NB4 (cell line): ENCODE data around the gene TESPA1.
"Not testable (repeated sequence)": the region's sequence is repeated elsewhere in the genome, so short reads cannot be mapped to it uniquely, and the experiment has no call there.

Source experiments
- DNase-seq: peaks from one replicate; pipeline ENCODE4 v3.0.0; 2010; ENCODE audit warnings: low read depth
- H3K4me3 ChIP-seq: one replicate; pipeline ENCODE4 v1.5.1; 2011; ENCODE audit warnings: mild to moderate bottlenecking, low read depth, low read length, moderate library complexity
- MAX ChIP-seq: IDR thresholded peaks from 2 replicates; pipeline ENCODE4 v1.6.1; 2011; ENCODE audit warnings: low read depth, low read length
- MYC ChIP-seq: IDR thresholded peaks from 2 replicates; pipeline ENCODE4 v1.6.1; 2011; ENCODE audit warnings: low read depth, low read length
- POLR2A ChIP-seq: IDR thresholded peaks from 2 replicates; pipeline ENCODE4 v1.6.1; 2011; ENCODE audit warnings: mild to moderate bottlenecking; ENCODE audit not compliant: insufficient read length; ENCODE audit errors: extremely low read depth
- TF ChIP-seq, protein P1 (sequence below): IDR thresholded peaks from one replicate; pipeline ENCODE4 v1.5.1; 2012; ENCODE audit warnings: low read depth, low read length

TESPA1 gene

DNA sequence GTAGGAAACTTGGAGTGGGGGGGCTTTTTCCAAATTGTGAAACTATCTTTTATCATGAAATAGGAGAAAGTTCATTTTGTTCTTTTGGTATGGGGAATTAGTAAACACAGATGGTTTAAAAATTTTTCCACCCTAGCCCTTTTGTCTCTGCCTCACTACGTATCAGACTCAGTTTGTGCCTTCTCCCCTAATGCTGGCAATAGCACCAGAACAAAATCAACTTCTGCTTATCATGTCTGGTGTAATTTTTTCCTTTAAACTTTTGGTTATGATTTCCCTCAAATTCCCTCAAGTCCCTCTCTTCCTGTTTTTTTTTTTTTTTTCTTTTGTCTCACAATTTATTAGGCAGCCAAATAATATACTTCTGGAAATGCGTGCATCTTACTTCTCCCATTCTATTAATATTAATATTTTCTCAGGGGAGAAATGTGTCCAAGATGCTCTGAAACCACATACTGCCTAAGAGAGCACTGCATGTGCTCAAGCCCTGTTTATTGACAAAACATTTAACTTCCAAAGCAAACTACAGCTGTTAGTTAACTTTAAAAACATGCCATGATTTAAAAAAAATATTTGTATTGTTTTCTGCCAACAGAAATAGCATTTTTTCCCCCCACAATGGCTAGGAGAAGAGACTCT lies 35.4 kb downstream of the TESPA1 start:
- no peak for DNase-seq
- TF ChIP-seq POLR2A (no peak), MYC (no peak), MAX (no peak)
- TF ChIP-seq, protein P1, sequence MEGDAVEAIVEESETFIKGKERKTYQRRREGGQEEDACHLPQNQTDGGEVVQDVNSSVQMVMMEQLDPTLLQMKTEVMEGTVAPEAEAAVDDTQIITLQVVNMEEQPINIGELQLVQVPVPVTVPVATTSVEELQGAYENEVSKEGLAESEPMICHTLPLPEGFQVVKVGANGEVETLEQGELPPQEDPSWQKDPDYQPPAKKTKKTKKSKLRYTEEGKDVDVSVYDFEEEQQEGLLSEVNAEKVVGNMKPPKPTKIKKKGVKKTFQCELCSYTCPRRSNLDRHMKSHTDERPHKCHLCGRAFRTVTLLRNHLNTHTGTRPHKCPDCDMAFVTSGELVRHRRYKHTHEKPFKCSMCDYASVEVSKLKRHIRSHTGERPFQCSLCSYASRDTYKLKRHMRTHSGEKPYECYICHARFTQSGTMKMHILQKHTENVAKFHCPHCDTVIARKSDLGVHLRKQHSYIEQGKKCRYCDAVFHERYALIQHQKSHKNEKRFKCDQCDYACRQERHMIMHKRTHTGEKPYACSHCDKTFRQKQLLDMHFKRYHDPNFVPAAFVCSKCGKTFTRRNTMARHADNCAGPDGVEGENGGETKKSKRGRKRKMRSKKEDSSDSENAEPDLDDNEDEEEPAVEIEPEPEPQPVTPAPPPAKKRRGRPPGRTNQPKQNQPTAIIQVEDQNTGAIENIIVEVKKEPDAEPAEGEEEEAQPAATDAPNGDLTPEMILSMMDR: no peak
- no peak overlapping the region for H3K4me3 ChIP-seq

GRCh38 chr12:54948171-54948570 lies 36.4 kb downstream of the TESPA1 start:
- TF ChIP-seq POLR2A (no peak), MYC (no peak), MAX (no peak)
- TF ChIP-seq, protein P1: no peak
- H3K4me3 ChIP-seq: no peak overlapping the region
- no peak for DNase-seq

DNA sequence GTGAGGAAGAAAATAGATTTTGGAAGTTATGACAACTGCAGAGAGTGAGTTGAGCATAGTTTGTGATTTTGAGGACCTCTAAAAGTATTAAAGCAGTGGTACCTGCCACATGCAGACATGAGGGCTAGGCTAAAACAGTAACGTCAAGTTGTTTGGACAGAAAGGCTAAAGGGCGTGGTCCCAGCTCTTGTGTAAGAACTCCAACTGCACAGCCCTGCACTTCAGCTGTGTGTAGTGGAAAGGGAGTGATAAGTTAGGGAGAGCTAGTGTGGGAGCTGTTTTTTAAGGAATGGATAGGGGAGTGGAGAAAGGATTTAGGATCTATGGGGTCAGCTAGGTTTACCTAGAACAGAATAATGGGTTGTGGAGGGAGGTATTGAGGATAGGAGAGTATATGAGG lies 39.5 kb downstream of the TESPA1 start:
- DNase-seq: no peak
- H3K4me3 ChIP-seq: no peak overlapping the region
- no peak for TF ChIP-seq POLR2A
- TF ChIP-seq, protein P1: no peak
- TF ChIP-seq MAX: no peak
- no peak for TF ChIP-seq MYC

DNA sequence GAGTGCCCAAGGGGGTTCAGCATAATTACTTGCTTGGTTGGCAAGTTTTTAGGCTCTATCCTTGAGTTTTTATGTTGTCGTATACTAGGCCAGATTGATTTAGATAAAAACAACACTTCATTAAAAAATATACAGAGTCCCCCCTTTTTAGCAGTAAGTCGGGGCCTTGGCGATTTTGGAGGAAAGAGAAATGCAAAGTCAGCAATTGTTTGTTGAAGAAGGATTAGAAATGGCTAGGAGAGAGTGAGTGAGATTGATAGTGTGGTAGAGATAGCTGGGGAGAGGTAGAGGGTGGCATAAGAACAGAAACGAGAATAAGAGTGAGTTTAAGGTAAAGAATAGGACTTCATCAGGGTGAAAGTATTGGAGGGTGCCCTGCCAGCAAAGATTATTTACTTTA lies 41.3 kb downstream of the TESPA1 start:
- not testable (repeated sequence) for DNase-seq

DNA sequence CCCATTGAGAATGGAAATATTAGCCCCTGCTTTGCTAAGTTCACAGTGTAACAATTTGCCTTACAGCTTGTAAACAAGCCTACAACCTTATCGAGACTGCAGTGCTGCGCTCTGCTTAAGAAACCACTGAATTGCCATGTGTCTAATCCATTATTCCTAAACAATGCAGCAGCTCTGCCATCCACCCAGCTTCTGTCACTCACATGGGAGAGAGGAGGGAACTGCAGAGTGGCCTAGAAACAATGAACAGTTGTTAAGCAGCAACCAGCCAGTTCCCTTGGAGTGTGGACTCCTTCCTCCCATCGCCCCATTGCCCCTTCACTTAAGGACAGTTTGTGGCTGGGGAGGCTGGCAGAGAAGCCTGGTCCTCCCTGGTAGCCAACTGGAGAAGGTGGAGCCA lies 42.9 kb downstream of the TESPA1 start:
- TF ChIP-seq, protein P1: no peak
- TF ChIP-seq MYC (no peak), MAX (no peak), POLR2A (no peak)
- no peak for DNase-seq
- no peak overlapping the region for H3K4me3 ChIP-seq

More for the DNA sequence above, 41.3 kb downstream of the TESPA1 start:
- H3K4me3 ChIP-seq: not testable (repeated sequence)

GRCh38 chr12:54940727-54941315 lies 43.7 kb downstream of the TESPA1 start:
- TF ChIP-seq, protein P1: no peak
- TF ChIP-seq MYC: no peak
- TF ChIP-seq MAX: no peak
- TF ChIP-seq POLR2A: no peak
- DNase-seq: no peak
- no peak overlapping the region for H3K4me3 ChIP-seq
